Parathyroid adenoma (tissue), 2 donors: ENCODE results near the gene TUSC2.

Experiments used
- H2AFZ ChIP-seq: fragments of 300-600 bp; sonication (generic); one replicate; pipeline ENCODE4 v1.7.0; 2017; ENCODE audit warnings: antibody characterized with exemption, mild to moderate bottlenecking
- H3K27ac ChIP-seq: fragments of 300-600 bp; sonication (generic); one replicate; pipeline ENCODE4 v1.7.0; 2017
- H3K27me3 ChIP-seq: fragments of 300-600 bp; sonication (generic); one replicate; pipeline ENCODE4 v1.7.0; 2017; ENCODE audit warnings: low read length; ENCODE audit not compliant: control insufficient read depth, insufficient read depth
- H3K36me3 ChIP-seq: fragments of 300-600 bp; sonication (generic); one replicate; pipeline ENCODE4 v1.7.0; 2017; ENCODE audit warnings: low read length; ENCODE audit not compliant: control insufficient read depth, insufficient read depth
- H3K4me1 ChIP-seq: fragments of 300-600 bp; sonication (generic); one replicate; pipeline ENCODE4 v1.7.0; 2017; ENCODE audit warnings: control low read depth
- H3K4me2 ChIP-seq: fragments of 300-600 bp; sonication (generic); one replicate; pipeline ENCODE4 v1.7.0; 2017; ENCODE audit warnings: low read length
- H3K4me3 ChIP-seq: fragments of 300-600 bp; sonication (generic); one replicate; pipeline ENCODE4 v1.7.0; 2017; ENCODE audit warnings: low read depth, low read length
- H3K79me2 ChIP-seq: fragments of 300-600 bp; sonication (generic); one replicate; pipeline ENCODE4 v1.7.0; 2017; ENCODE audit warnings: control low read depth
- H3K9ac ChIP-seq: fragments of 300-600 bp; sonication (generic); one replicate; pipeline ENCODE4 v1.7.0; 2017; ENCODE audit warnings: mild to moderate bottlenecking
- H3K9me3 ChIP-seq: fragments of 300-600 bp; sonication (generic); one replicate; pipeline ENCODE4 v1.7.0; 2017; ENCODE audit warnings: low read length; ENCODE audit not compliant: control insufficient read depth
- TF ChIP-seq, protein P1 (sequence below): fragments of 300-600 bp; sonication (generic); IDR thresholded peaks from one replicate; pipeline ENCODE4 v1.7.0; 2017; ENCODE audit warnings: antibody characterized with exemption, mild to moderate bottlenecking
- donor health status: primary hyperparathyroidism.

TUSC2 gene

DNA sequence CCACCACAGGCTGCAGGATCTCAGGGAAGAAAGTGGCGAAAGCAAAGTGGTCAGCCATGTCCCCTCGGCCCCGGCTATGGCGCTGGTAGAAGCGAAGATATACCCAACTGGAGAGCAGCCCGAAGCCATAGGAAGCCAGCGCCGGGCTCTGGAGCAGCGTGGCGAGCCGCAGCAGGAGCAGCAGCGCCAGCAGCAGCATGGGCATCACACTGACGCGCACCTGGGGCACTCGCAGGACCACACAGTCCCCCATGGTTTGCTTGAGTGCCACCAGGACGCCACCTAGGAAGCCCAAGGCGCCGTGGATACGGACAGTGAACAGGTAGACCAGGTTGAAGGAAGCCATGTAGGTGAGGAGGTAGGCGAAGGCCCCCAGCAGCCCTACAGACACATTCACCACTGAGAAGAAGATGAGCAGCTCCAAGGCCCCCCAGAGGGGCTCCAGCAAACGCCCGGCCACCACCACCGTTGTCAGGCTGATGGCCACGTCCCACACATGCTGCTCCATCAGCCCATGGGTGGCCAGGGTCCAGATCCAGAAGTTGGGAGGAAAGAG, 30.4 kb upstream of the TUSC2 start:
- Histone ChIP-seq H3K79me2 (peaks cover 27% of the 10 kb centered on the region), H3K4me3 (peak overlapping the region; percentile 85), H3K4me1 (peaks cover 34% of the 10 kb centered on the region), H3K9ac (peak overlapping the region; percentile 89), H2AFZ (peak overlapping the region; percentile 72), H3K36me3 (no peaks in the 10 kb centered on the region), H3K27me3 (no peaks in the 10 kb centered on the region), H3K9me3 (no peaks in the 10 kb centered on the region), H3K27ac (peak overlapping the region; percentile 84), H3K4me2 (peak overlapping the region; percentile 95)
- TF ChIP-seq, protein P1, sequence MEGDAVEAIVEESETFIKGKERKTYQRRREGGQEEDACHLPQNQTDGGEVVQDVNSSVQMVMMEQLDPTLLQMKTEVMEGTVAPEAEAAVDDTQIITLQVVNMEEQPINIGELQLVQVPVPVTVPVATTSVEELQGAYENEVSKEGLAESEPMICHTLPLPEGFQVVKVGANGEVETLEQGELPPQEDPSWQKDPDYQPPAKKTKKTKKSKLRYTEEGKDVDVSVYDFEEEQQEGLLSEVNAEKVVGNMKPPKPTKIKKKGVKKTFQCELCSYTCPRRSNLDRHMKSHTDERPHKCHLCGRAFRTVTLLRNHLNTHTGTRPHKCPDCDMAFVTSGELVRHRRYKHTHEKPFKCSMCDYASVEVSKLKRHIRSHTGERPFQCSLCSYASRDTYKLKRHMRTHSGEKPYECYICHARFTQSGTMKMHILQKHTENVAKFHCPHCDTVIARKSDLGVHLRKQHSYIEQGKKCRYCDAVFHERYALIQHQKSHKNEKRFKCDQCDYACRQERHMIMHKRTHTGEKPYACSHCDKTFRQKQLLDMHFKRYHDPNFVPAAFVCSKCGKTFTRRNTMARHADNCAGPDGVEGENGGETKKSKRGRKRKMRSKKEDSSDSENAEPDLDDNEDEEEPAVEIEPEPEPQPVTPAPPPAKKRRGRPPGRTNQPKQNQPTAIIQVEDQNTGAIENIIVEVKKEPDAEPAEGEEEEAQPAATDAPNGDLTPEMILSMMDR: no peak

DNA sequence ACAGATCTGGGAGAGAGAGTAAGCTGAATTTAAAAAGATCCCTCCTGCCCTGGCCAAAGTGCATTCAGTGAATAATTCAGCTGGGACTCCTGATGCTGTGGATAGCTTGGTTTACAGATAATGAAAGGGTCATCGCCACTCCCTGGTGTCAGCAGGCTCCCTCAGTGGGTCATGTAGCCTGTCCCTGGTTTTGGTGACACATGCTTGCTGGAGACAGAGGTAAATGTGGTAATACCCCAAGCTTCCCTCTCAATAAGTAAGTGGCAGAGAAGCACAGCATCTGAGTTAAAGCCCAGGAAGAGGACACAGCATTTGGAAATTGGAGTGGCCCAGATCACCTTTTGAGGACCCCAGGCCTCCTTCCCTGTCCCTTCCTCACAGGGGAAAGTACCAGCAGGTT, 29.5 kb upstream of the TUSC2 start:
- H3K9ac ChIP-seq: no peak overlapping the region
- TF ChIP-seq, protein P1: no peak
- H3K4me3 ChIP-seq: peak overlapping the region; percentile 85
- H2AFZ ChIP-seq: no peak overlapping the region
- H3K9me3 ChIP-seq: no peaks in the 10 kb centered on the region
- peaks cover 27% of the 10 kb centered on the region for H3K79me2 ChIP-seq
- no peaks in the 10 kb centered on the region for H3K27me3 ChIP-seq
- H3K36me3 ChIP-seq: no peaks in the 10 kb centered on the region
- H3K4me1 ChIP-seq: peaks cover 34% of the 10 kb centered on the region
- no peak overlapping the region for H3K27ac ChIP-seq
- peak overlapping the region; percentile 95 for H3K4me2 ChIP-seq

DNA sequence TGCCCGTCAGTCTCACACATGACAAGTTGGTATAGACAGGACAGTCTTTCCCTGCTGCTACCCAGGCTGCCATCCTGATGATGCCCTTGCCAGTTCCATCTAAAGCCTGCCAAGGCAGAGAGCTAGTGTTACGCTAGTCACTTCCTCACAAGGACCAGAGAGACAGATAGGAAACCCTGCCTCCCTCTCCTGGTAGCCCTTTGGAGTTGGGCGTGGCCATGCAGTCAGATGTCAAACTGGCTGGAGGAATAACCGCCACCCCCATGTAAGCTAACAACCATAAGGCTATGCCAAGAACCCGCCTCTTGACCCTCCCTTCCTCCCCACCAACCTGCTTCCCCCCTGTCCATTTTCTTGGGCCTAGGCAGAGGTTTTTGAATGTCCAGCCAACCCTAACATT, 28.5 kb upstream of the TUSC2 start:
- Histone ChIP-seq H3K4me1 (peaks cover 38% of the 10 kb centered on the region), H3K27me3 (no peaks in the 10 kb centered on the region), H2AFZ (no peak overlapping the region), H3K36me3 (no peaks in the 10 kb centered on the region), H3K79me2 (peaks cover 32% of the 10 kb centered on the region), H3K27ac (no peak overlapping the region), H3K9me3 (no peaks in the 10 kb centered on the region), H3K4me3 (peak overlapping the region; percentile 85), H3K4me2 (peak overlapping the region; percentile 95), H3K9ac (no peak overlapping the region)
- TF ChIP-seq, protein P1: no peak

DNA sequence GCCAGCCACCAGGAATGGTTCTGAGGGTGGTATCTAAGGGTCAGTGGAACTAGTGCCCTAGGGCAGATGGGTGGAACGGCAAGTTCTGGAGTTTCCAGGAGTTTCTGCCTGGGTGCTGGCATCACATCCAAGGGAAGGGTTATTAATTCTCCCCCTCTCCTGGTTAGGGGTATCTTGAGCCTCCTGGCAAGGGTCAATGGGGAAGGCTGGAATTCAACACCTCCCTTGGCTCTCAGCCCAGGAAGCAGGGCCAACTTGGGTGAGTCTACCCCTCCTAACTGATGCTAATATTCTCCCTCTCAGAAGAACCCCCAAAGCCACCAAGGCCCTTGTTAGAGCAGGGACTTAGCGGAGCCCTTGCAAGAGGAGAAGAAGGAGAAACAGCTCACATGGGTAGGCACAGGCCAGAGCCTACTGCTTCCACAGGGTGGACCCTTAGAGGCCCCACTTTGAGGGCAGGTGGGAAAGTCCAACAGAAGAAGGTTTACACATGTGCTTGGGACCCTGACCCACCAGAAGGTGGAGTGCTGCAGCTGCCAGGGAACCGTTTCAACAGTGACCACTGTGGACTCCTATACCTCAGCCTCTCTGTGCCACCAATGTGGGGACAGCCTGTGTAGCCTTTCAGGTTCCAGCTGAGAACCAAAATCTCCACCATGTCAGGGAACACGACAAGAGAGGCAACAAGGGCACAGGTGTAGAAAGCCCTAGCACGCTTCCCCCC, 28.0 kb upstream of the TUSC2 start:
- Histone ChIP-seq H3K4me1 (peaks cover 42% of the 10 kb centered on the region), H3K4me2 (peak overlapping the region; percentile 95), H3K9me3 (no peaks in the 10 kb centered on the region), H3K27ac (no peak overlapping the region), H3K4me3 (peak overlapping the region; percentile 85), H3K27me3 (no peaks in the 10 kb centered on the region), H3K9ac (no peak overlapping the region), H3K79me2 (peaks cover 37% of the 10 kb centered on the region), H2AFZ (no peak overlapping the region), H3K36me3 (no peaks in the 10 kb centered on the region)
- TF ChIP-seq, protein P1: no peak

DNA sequence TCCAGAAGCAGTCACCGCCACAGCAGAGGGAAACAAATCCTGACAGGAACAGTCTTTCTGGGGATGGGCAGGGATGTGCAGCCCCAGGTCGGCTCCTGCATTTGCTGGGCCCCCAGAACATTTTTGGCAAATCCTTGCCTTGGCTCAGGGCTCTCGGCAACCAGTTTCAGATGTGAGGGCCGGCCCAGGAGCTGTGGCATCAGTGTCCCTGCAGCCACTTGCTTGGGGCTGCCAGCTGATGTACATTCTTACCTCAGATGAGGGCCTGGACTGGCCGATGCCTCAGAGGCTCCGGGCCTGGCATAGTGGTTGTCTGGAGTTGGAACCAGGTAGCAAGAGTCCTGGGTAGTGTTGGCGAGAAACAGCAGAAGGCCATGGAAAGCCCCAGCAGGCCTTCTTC, 26.8 kb upstream of the TUSC2 start:
- Histone ChIP-seq H3K36me3 (no peaks in the 10 kb centered on the region), H3K27me3 (no peaks in the 10 kb centered on the region), H3K4me2 (no peak overlapping the region), H3K4me3 (no peak overlapping the region), H3K79me2 (peaks cover 41% of the 10 kb centered on the region), H3K4me1 (peaks cover 46% of the 10 kb centered on the region), H3K9me3 (no peaks in the 10 kb centered on the region), H2AFZ (no peak overlapping the region), H3K27ac (no peak overlapping the region), H3K9ac (no peak overlapping the region)
- TF ChIP-seq, protein P1: no peak
